Neural progenitor cell (in vitro differentiated cells): ENCODE measurements around the gene NOTCH3.

Source experiments
- EZH2 ChIP-seq: fragments of 200-600 bp; sonication (generic); IDR thresholded peaks from 2 replicates; pipeline ENCODE4 v1.6.1; 2017; ENCODE audit warnings: antibody characterized with exemption, mild to moderate bottlenecking, moderate library complexity
- EZH2phosphoT487 ChIP-seq: fragments of 200-600 bp; sonication (generic); IDR thresholded peaks from 2 replicates; pipeline ENCODE4 v1.6.1; 2017; ENCODE audit warnings: antibody characterized with exemption
- TF ChIP-seq, protein P1 (sequence below): fragments of 200-600 bp; sonication (generic); IDR thresholded peaks from 2 replicates; pipeline ENCODE4 v1.5.1; 2017; ENCODE audit warnings: antibody characterized with exemption, mild to moderate bottlenecking

DNA sequence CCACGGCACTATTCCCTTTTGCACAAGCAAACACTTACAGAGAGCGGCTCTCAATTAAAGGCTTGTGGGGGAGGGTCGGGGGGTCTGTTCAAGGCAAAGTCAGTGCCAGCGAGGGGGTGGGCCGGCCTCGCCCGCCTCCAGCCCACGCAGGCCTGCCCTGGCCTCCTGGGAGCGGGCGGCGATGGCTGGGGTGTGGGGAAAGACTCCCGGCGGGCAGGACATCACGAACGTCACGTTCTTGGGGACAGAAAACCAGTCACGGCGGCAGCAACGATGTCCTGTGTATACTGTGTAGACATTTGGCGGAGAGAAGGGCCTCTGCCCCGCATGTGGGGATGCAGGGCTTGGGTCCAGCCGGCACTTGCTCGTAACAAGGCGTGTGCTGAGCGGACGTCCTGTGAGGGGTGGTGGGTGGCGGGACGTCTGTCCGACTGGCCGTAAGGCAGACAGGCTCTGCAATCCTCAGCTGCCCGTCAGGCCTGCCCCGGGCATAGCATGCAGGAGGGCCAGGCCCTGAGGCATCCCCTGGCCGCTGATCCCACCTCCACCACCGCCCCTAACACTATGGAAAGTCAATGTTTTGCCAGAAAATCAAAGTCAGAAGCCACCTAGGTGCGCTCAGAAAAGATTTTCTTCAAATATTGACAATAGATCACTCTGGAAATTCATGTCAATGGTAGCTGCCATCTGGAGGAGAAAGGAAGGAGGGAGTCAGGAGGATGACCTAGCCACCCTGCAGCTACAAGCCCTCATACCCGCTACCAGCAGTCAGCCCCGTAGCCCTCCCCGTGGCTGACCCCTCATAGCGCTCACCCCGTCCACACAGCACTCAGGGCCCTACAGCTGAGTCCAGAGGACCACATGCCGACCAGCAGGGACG is 37.2 kb upstream of the NOTCH3 start:
- TF ChIP-seq, protein P1, sequence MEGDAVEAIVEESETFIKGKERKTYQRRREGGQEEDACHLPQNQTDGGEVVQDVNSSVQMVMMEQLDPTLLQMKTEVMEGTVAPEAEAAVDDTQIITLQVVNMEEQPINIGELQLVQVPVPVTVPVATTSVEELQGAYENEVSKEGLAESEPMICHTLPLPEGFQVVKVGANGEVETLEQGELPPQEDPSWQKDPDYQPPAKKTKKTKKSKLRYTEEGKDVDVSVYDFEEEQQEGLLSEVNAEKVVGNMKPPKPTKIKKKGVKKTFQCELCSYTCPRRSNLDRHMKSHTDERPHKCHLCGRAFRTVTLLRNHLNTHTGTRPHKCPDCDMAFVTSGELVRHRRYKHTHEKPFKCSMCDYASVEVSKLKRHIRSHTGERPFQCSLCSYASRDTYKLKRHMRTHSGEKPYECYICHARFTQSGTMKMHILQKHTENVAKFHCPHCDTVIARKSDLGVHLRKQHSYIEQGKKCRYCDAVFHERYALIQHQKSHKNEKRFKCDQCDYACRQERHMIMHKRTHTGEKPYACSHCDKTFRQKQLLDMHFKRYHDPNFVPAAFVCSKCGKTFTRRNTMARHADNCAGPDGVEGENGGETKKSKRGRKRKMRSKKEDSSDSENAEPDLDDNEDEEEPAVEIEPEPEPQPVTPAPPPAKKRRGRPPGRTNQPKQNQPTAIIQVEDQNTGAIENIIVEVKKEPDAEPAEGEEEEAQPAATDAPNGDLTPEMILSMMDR, result no peak
- TF ChIP-seq EZH2 (no peak), EZH2phosphoT487 (no peak)
